GM21576 (cell line): ENCODE data around the gene GRIK1.

Experiments used
- ATAC-seq: cut with Tn5 transposase; IDR thresholded peaks from one replicate; pipeline ENCODE4 v1.9.1; 2021; ENCODE audit warnings: mild to moderate bottlenecking, moderate library complexity; ENCODE audit not compliant: unreplicated experiment

GRIK1 gene

GRCh38 chr21:29789393-29789792, 150.4 kb downstream of the GRIK1 start:
- no peak for ATAC-seq

DNA sequence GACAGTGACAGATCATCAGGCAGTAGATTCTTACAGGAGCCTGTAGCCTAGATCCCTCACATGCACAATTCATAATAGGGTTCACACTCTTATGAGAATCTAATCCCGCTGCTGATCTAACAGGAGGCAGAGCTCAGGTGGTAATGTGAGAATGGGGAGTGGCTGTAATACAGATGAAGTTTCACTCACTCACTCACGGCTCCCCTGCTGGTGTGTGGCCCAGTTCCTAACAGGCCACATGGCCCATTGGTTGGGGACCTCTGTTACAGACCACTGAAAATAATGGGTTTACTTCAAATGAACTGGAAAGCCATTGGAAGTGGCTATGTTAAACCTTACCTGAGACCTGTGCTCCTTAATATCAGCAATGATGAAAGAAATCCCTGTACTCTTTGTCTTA, 151.0 kb downstream of the GRIK1 start:
- ATAC-seq = no peak

- ATAC-seq = no peak
Observed at GRCh38 chr21:29787361-29787909, 152.4 kb downstream of the GRIK1 start.

- no peak for ATAC-seq
Observed at GRCh38 chr21:29786496-29787360, 153.1 kb downstream of the GRIK1 start.

GRCh38 chr21:29777160-29777559, 162.6 kb downstream of the GRIK1 start:
- ATAC-seq = no peak

GRCh38 chr21:29775462-29775861, 164.3 kb downstream of the GRIK1 start:
- no peak for ATAC-seq

DNA sequence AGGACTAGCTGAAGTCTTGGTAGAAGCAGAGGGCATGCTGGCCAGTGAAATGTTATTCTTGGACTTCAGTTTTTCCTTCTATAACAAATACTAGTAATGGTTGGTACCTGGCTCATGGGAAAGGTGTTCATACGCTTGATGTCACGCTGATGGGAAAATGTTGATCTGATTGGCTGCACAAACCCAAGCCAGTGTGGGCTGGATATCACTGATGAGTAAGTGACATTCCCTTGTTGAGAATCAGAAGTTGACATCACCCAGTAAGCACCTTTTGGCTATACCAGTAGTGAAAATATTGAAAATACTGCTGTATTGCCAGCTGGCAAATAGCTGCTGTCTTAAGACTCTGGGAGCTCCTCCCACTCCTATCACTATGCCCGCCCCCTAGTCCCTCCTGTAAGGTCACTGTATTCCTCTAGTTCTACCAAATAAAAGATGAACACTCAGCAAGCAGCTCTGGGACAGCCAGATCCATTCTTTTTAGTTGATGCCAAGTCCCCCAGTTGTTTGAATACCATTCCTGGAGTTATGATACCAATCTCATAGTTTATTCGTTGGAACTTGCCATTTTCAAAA, 168.2 kb downstream of the GRIK1 start:
- ATAC-seq = no peak

DNA sequence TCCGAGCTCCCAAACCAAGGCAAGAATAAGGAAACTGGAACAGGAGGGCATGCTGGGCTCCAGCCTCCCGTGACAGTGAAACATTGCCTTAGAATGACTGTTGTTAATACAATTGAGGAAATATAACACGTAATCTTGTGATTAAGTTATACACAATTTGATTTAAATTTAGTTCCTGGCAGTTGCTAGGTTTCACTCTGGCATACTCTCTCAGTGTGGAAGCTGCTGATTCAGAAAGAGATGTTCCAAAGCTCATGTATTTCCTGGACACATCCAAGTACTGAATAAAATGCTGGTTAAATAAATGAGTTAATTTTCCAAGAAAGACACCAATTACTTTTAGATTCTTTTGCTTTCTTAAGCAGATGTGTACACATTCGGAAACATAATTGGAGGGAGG, 176.1 kb downstream of the GRIK1 start:
- ATAC-seq = no peak

DNA sequence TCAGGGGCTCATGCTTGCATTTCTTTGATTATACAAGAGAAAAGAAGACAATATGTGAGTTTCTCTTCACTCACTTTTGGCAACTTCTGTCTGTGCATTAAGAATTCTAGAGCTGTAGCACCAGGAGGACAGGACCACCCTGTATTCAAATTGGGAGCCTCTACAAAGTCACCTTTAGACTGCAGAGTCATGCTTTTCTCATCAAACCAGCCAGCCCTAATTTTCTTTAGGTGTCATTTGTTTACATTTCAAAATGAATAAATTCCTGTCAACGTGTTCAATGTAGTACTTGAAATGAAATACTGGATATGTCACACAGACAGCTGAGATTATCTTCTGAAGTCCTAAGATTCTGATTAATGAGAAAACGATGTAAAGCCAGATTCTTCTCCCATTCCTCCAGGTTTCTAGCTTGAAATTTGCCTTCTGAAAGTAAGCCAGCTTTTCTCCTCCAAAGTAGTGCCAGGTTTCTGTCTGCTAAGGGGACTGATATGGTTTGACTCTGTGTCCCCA, 177.2 kb downstream of the GRIK1 start:
- no peak for ATAC-seq

- no peak for ATAC-seq
Observed at GRCh38 chr21:29753216-29753615, 186.6 kb downstream of the GRIK1 start.

DNA sequence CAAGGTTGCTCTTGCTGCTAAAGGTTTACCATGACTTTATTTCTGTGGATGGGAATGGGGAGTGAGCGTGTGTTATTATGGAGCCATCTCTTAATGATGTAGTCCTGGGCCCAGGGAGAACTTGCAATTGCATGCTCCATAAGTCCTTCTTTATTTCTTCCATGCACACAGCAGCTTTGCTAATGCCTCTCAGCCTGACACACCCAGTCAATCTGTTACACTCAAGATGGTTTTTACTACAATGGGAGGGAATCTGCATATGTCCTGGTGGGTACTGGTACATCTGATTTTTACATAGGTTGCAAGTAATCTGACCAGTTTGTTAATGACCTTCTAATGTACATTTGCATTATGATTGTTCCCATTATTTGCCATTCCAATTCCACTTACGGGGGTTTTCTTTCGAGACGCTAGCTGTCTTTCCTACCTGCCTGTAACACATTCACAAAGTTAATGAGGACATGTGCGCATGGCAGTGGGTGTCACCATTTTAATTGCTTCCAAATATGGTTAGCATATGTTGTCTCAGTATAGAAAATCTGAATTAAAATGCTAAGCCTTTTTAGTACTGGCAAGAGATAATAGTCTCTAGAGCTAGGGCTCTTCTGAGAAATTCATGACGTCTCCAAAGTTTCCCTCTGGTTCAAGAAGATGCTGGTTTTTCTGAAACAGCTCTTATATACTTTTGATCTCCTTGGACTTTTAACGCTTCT, 188.2 kb downstream of the GRIK1 start:
- ATAC-seq = no peak

DNA sequence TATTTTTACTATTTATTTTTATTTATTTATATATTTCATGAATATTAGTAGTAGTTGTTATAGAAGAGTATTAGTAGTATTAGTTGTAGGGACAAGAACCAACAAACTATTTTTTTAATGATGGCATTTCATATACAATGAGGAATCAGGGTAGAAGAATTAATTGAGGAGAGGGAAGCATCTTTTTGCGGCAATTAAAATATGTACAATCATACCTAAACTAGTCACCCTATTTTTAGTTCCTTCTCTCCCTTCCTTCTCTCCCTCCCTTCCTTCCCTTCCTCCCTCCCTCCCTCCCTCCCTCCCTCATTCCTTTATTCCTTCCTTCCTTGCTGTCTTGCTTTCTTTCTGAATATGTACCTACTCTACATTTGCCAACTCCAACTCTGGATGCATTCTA, 189.8 kb downstream of the GRIK1 start:
- no peak for ATAC-seq

- no peak for ATAC-seq
Observed at GRCh38 chr21:29749223-29749622, 190.6 kb downstream of the GRIK1 start.

- ATAC-seq = no peak
Observed at GRCh38 chr21:29748391-29749167, 191.2 kb downstream of the GRIK1 start.

DNA sequence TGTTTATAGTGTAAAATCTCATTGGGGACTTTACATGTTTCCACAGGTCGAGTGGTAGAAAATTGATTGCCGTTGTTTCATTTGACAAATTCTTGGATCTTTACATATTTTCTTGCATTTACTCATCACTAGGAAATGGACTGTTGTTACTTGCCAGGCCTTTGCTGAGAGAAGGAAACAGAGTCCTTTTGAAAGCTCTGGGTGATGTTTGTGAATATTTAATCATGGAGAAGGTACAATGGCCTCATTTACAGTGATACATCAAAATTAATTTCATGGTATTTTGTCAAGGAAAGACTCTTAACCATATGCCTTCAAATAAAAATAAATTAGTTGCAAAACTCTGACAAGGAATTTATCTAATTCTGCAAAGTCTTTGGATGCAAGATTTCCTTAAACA, 198.0 kb downstream of the GRIK1 start:
- no peak for ATAC-seq

GRCh38 chr21:29739176-29739575, 200.6 kb downstream of the GRIK1 start:
- no peak for ATAC-seq

- no peak for ATAC-seq
Observed at GRCh38 chr21:29738730-29739129, 201.1 kb downstream of the GRIK1 start.

DNA sequence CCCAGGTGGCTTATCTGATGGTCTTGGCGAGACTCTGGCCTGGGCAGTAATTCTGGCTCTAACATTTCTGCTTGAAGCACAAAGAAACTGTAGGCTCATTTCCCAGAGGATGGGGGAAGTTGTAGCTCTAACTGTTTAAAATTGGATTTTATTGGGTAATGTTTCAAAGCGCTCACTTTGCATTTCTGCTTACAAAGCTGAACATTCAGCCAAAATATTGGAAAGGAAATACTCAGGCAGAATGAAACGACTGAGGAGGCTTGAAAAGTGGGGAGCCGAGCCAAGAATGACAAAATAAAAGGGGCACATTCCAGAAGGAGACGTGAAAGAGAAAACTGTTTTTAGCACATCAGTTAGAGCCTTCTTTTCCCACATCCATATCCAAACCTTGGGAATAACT, 202.6 kb downstream of the GRIK1 start:
- ATAC-seq = no peak

- no peak for ATAC-seq
Observed at GRCh38 chr21:29730281-29730680, 209.5 kb downstream of the GRIK1 start.

GRCh38 chr21:29726044-29726443, 213.8 kb downstream of the GRIK1 start:
- ATAC-seq = no peak
